Esophagus squamous epithelium (tissue), 5 donors: Measurements from ENCODE around the gene PPIP5K2. TPM values are rescaled to one million over a fixed set of nuclear protein-coding genes. Genes with fewer than 3 reads are reported as not detected.

Experiments used
- DNase-seq: peaks from one replicate; lab custom pipeline; 2025; lab: John Stamatoyannopoulos, UW
- H3K27ac ChIP-seq, 4 donors: fragments of 200-600 bp; sonication (generic); one replicate each; pipeline ENCODE4 v1.5.1; 2016 to 2019; ENCODE audit warnings: mild to moderate bottlenecking in 1 of 4
- H3K27me3 ChIP-seq, 4 donors: fragments of 200-600 bp; sonication (generic); 1 replicate in 3 of 4; 2 replicates in 1 of 4; pipeline versions ENCODE4 v1.5.1 to v1.6.0; 2017 to 2021; ENCODE audit warnings: antibody characterized with exemption in 1 of 4
- H3K36me3 ChIP-seq, 3 donors: fragments of 200-600 bp; sonication (generic); one replicate each; pipeline ENCODE4 v1.5.1; 2016 to 2019
- H3K4me1 ChIP-seq, 3 donors: fragments of 200-600 bp; sonication (generic); one replicate each; pipeline ENCODE4 v1.5.1; 2017 to 2019
- H3K4me3 ChIP-seq, 4 donors: fragments of 200-600 bp; sonication (generic); 1 replicate in 3 of 4; 2 replicates in 1 of 4; pipeline ENCODE4 v1.5.1; 2016 to 2019; ENCODE audit warnings: mild to moderate bottlenecking in 2 of 4, moderate library complexity in 1 of 4
- H3K9me3 ChIP-seq, 3 donors: fragments of 200-600 bp; sonication (generic); one replicate each; pipeline ENCODE4 v1.5.1; 2016 to 2019
- CTCF ChIP-seq, 6 experiments: fragments of 450-650 bp in 4 of 6; fragments of 200-600 bp in 2 of 6; sonication (generic) in 2 of 6; IDR thresholded peaks; one replicate each; pipeline ENCODE4 v1.5.1; 2016 to 2019; ENCODE audit warnings: antibody characterized with exemption in 6 of 6, mild to moderate bottlenecking in 4 of 6, moderate library complexity in 4 of 6
- POLR2A ChIP-seq, 4 donors: fragments of 450-650 bp; IDR thresholded peaks; one replicate each; pipeline ENCODE4 v1.6.1; 2017; ENCODE audit warnings: antibody characterized with exemption in 4 of 4, mild to moderate bottlenecking in 4 of 4, moderate library complexity in 3 of 4
- WGBS, 2 donors: methylation state at CpG; one replicate each; pipeline ENCODE4 v1.1.5; 2018; 5-methylcytosine and 5-hydroxymethylcytosine counted together
- intact Hi-C: fragments of 100-400 bp; cut with DNase I; formaldehyde crosslinking; loops from one replicate; pipeline ENCODE4 v1.15.0; 2022
- total RNA-seq, 4 donors: library from RNA; depleted of rRNA; stranded (reverse); fragments of >200 nt; gene quantifications; one replicate each; pipeline ENCODE4 v1.1.0, GENCODE V29; 2016
- donor health status: DM: yes; HTN: yes; CAD: no.

The PPIP5K2 gene
- total RNA-seq, 4 donors from 2014 or later, result 11.4 to 36.2 (median 21.8) TPM

GRCh38 chr5:103101079-103101750, 18.9 kb upstream of the PPIP5K2 start:
- H3K27me3 ChIP-seq, result no peaks in the 10 kb centered on the region
- intact Hi-C loops, result no loop called here
- H3K4me3 ChIP-seq, result no peak overlapping the region
- no peaks in the 10 kb centered on the region for H3K4me1 ChIP-seq
- no peak overlapping the region for H3K27ac ChIP-seq
- no peaks in the 10 kb centered on the region for H3K9me3 ChIP-seq
- peaks cover 0 to 51% (median 4%) of the 10 kb centered on the region in 3 donors for H3K36me3 ChIP-seq
- 81 to 94% methylated on average over 6 of the region's 6 CpGs for WGBS, 2 donors
- TF ChIP-seq POLR2A (IDR thresholded peaks at IDR 0.05) (no peak), CTCF (IDR thresholded peaks at IDR 0.05) (no peak)
- no peak for DNase-seq

- WGBS, 2 donors, result 91 to 92% methylated on average over 1 of the region's 1 CpG
- no peaks in the 10 kb centered on the region for H3K27me3 ChIP-seq
Measured at GRCh38 chr5:103102234-103102633, 17.9 kb upstream of the PPIP5K2 start.

GRCh38 chr5:103108086-103108485, 12.0 kb upstream of the PPIP5K2 start:
- intact Hi-C loops, result no loop called here
- 64 to 86% methylated on average over 2 of the region's 2 CpGs for WGBS, 2 donors
- no peak for DNase-seq
- no peaks in the 10 kb centered on the region for H3K27me3 ChIP-seq
- TF ChIP-seq CTCF (IDR thresholded peaks at IDR 0.05), result no peak
- no peak for TF ChIP-seq POLR2A (IDR thresholded peaks at IDR 0.05)
- no peaks in the 10 kb centered on the region for H3K4me1 ChIP-seq
- no peaks in the 10 kb centered on the region for H3K9me3 ChIP-seq
- H3K27ac ChIP-seq, result no peak overlapping the region
- no peak overlapping the region for H3K4me3 ChIP-seq
- peaks cover 0 to 12% (median 0%) of the 10 kb centered on the region in 3 donors for H3K36me3 ChIP-seq

More at GRCh38 chr5:103102234-103102633, 17.9 kb upstream of the PPIP5K2 start:
- no peak for DNase-seq
- H3K36me3 ChIP-seq, result peaks cover 0 to 42% (median 4%) of the 10 kb centered on the region in 3 donors
- no peaks in the 10 kb centered on the region for H3K9me3 ChIP-seq
- no peak overlapping the region for H3K27ac ChIP-seq
- H3K4me3 ChIP-seq, result no peak overlapping the region
- TF ChIP-seq CTCF (IDR thresholded peaks at IDR 0.05) (no peak), POLR2A (IDR thresholded peaks at IDR 0.05) (no peak)
- H3K4me1 ChIP-seq, result no peaks in the 10 kb centered on the region
- intact Hi-C loops, result no loop called here

- no peaks in the 10 kb centered on the region for H3K36me3 ChIP-seq
- H3K4me1 ChIP-seq, result no peaks in the 10 kb centered on the region
- WGBS, 2 donors, result 70 to 75% methylated on average over 1 of the region's 1 CpG
- no peak for DNase-seq
- TF ChIP-seq POLR2A (IDR thresholded peaks at IDR 0.05) (no peak), CTCF (IDR thresholded peaks at IDR 0.05) (no peak)
- H3K27me3 ChIP-seq, result no peaks in the 10 kb centered on the region
- no peaks in the 10 kb centered on the region for H3K9me3 ChIP-seq
- H3K27ac ChIP-seq, result no peak overlapping the region
- H3K4me3 ChIP-seq, result no peak overlapping the region
- intact Hi-C loops, result no loop called here
Measured at GRCh38 chr5:103109277-103109676, 10.8 kb upstream of the PPIP5K2 start.

- Histone ChIP-seq H3K27ac (no peak overlapping the region), H3K4me3 (no peak overlapping the region), H3K36me3 (no peaks in the 10 kb centered on the region), H3K27me3 (no peaks in the 10 kb centered on the region), H3K4me1 (no peaks in the 10 kb centered on the region), H3K9me3 (no peaks in the 10 kb centered on the region)
- DNase-seq, result no peak
- 95 to 96% methylated on average over 2 of the region's 2 CpGs for WGBS, 2 donors
- TF ChIP-seq CTCF (IDR thresholded peaks at IDR 0.05), result no peak
- no peak for TF ChIP-seq POLR2A (IDR thresholded peaks at IDR 0.05)
- intact Hi-C loops, result no loop called here
Measured at GRCh38 chr5:103110403-103110802, 9.7 kb upstream of the PPIP5K2 start.
